Stimulated activated CD4-positive, alpha-beta T cell treated with anti-CD3 and anti-CD28 coated beads, Interleukin-12 subunit alpha, Interleukin-12 subunit beta, amount 100 ng/mL, for 24 hours (primary cell): ENCODE measurements around the gene FAT1.

Experiments used
- DNase-seq, 2 experiments: peaks; one replicate each; pipeline ENCODE4 v3.0.0-alpha.2; 2020; ENCODE audit warnings: low read depth in 2 of 2

FAT1 gene

GRCh38 chr4:186570193-186570996, 153.3 kb downstream of the FAT1 start:
- DNase-seq, result no peak

- DNase-seq, result no peak
Measured at GRCh38 chr4:186569533-186570192, 154.0 kb downstream of the FAT1 start.

- DNase-seq, result no peak
Measured at GRCh38 chr4:186566068-186566467, 157.6 kb downstream of the FAT1 start.

- no peak for DNase-seq
Measured at GRCh38 chr4:186563761-186564160, 159.9 kb downstream of the FAT1 start.

- no peak for DNase-seq
Measured at GRCh38 chr4:186561748-186562147, 161.9 kb downstream of the FAT1 start.

- no peak for DNase-seq
Measured at GRCh38 chr4:186560647-186561046, 163.0 kb downstream of the FAT1 start.

- no peak for DNase-seq
Measured at GRCh38 chr4:186557486-186557885, 166.2 kb downstream of the FAT1 start.

GRCh38 chr4:186557061-186557460, 166.6 kb downstream of the FAT1 start:
- no peak for DNase-seq

GRCh38 chr4:186554914-186555827, 168.5 kb downstream of the FAT1 start, which contains the start of gene MTNR1A:
Gene MTNR1A (minus strand): TSS chr4:186555567. CDS start chr4:186555365, 202 bp downstream.
- DNase-seq, result no peak

- DNase-seq, result no peak
Measured at GRCh38 chr4:186554539-186554913, 169.1 kb downstream of the FAT1 start.

GRCh38 chr4:186553717-186554116, 169.9 kb downstream of the FAT1 start:
- no peak for DNase-seq

- no peak for DNase-seq
Measured at GRCh38 chr4:186551849-186552248, 171.8 kb downstream of the FAT1 start.

- no peak for DNase-seq
Measured at GRCh38 chr4:186545436-186545835, 178.2 kb downstream of the FAT1 start.

- DNase-seq, result no peak
Measured at GRCh38 chr4:186543206-186543605, 180.4 kb downstream of the FAT1 start.

GRCh38 chr4:186541801-186542200, 181.9 kb downstream of the FAT1 start:
- no peak for DNase-seq

GRCh38 chr4:186537843-186538521, 185.7 kb downstream of the FAT1 start:
- no peak for DNase-seq
